Panc1 (cell line): ENCODE results near the gene CCDC12.

Source experiments
- POLR2AphosphoS5 ChIP-seq: IDR thresholded peaks from 2 replicates; pipeline ENCODE4 v1.6.1; 2012; ENCODE audit warnings: mild to moderate bottlenecking, low read depth, low read length, moderate library complexity
- REST ChIP-seq, 2 experiments: IDR thresholded peaks; 2 replicates each; pipeline ENCODE4 v1.6.1; 2011 to 2012; ENCODE audit warnings: low read depth in 2 of 2, control low read depth in 1 of 2, low read length in 1 of 2, mild to moderate bottlenecking in 1 of 2, moderate library complexity in 1 of 2; ENCODE audit not compliant: insufficient read depth in 1 of 2
- SIN3A ChIP-seq: IDR thresholded peaks from 2 replicates; pipeline ENCODE4 v1.6.1; 2012; ENCODE audit warnings: low read depth, mild to moderate bottlenecking, low read length, moderate library complexity, borderline replicate concordance; ENCODE audit not compliant: insufficient read depth
- TCF7L2 ChIP-seq: IDR thresholded peaks from 2 replicates; pipeline ENCODE4 v1.6.1; 2011; ENCODE audit warnings: mild to moderate bottlenecking, low read depth, low read length, inconsistent platforms
- TF ChIP-seq, protein P1 (sequence below): fragments of 450-650 bp; IDR thresholded peaks from 2 replicates; pipeline ENCODE4 v1.5.1; 2017; ENCODE audit warnings: mild to moderate bottlenecking

- TF ChIP-seq, protein P1, sequence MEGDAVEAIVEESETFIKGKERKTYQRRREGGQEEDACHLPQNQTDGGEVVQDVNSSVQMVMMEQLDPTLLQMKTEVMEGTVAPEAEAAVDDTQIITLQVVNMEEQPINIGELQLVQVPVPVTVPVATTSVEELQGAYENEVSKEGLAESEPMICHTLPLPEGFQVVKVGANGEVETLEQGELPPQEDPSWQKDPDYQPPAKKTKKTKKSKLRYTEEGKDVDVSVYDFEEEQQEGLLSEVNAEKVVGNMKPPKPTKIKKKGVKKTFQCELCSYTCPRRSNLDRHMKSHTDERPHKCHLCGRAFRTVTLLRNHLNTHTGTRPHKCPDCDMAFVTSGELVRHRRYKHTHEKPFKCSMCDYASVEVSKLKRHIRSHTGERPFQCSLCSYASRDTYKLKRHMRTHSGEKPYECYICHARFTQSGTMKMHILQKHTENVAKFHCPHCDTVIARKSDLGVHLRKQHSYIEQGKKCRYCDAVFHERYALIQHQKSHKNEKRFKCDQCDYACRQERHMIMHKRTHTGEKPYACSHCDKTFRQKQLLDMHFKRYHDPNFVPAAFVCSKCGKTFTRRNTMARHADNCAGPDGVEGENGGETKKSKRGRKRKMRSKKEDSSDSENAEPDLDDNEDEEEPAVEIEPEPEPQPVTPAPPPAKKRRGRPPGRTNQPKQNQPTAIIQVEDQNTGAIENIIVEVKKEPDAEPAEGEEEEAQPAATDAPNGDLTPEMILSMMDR: no peak
- TF ChIP-seq REST (IDR thresholded peaks at IDR 0.05; ENCODE audit: insufficient read depth in 1 of 2, low read depth in 2 of 2, low read length in 1 of 2) (no peak), SIN3A (no peak), POLR2AphosphoS5 (no peak), TCF7L2 (no peak)
These were observed 46.1 kb upstream of the CCDC12 start for GRCh38 chr3:47022641-47023071.
